ENCODE results near the gene SYNDIG1.

Gene SYNDIG1

GRCh38 chr20:24649787-24650490, 180.5 kb downstream of the SYNDIG1 start:
- H3K4me3 ChIP-seq (ENCODE audit: low read depth, low read length) = no peak overlapping the region
- peak; percentile 73 for DNase-seq (ENCODE audit: low read depth)
- TF ChIP-seq CTCF (IDR thresholded peaks at IDR 0.05; ENCODE audit: control insufficient read depth, extremely low read depth, insufficient read depth) = no peak

DNA sequence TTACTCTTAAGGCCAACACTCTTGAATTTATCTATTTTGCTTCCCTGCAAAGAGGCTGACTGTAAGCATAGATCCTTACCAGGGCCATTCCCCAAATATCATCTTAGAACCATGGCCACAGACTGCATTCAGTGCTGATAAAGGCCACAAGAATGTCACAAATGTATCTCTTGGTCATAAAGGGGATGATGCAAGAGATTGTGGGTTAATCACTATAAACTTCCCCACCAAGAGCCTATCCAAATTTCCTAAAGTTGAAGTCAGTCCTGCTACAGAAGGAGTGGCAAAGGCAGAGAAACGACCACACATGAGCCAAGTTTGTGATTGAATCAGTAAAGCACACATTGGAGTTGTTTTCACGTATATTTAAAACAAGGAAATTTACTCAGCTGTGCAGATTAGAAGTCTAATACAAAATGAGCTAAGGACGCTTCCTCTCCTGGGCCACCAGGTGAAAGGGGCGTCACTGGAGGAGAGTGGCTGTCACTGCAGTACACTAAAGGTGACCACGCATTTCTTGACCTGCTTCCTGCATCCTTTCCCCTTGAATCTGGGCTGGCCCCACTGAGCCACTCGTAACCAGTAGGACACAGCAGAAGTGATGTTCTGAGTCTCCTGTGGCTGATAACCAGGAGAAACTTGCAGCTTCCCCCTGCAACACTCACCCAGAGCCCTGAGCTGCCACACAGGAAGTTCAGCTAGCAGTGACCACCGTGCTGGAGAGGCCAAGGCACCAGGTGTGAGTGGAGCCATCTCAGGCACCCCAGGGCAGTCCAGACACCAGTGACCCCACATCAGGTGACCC, 181.9 kb downstream of the SYNDIG1 start:
- TF ChIP-seq CTCF (IDR thresholded peaks at IDR 0.05; ENCODE audit: control insufficient read depth, extremely low read depth, insufficient read depth) = no peak
- no peak overlapping the region for H3K4me3 ChIP-seq (ENCODE audit: low read depth, low read length)
- peak; percentile 31 for DNase-seq (ENCODE audit: low read depth)

DNA sequence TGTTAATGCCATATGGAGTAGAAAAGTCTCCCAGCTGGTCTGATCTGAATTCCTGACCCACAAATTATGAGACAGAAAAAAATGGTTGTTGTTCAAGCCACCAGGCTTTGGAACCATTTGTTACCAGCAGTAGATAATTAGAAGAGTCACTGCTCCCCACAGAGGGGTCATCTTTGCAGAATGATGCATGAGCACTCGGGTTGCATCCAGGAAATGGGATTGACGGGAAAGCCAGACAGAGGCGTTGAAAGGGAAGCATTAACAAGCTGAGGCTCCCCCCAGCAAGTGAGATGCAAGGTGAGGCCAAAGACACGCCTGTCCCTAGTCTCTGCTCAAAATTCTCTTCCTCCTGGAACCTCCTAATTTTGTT, 182.5 kb downstream of the SYNDIG1 start:
- TF ChIP-seq CTCF (IDR thresholded peaks at IDR 0.05; ENCODE audit: control insufficient read depth, extremely low read depth, insufficient read depth) = no peak
- H3K4me3 ChIP-seq (ENCODE audit: low read depth, low read length) = no peak overlapping the region
- DNase-seq (ENCODE audit: low read depth) = no peak

GRCh38 chr20:24653306-24653705, 183.9 kb downstream of the SYNDIG1 start:
- no peak overlapping the region for H3K4me3 ChIP-seq (ENCODE audit: low read depth, low read length)
- no peak for TF ChIP-seq CTCF (IDR thresholded peaks at IDR 0.05; ENCODE audit: control insufficient read depth, extremely low read depth, insufficient read depth)
- DNase-seq (ENCODE audit: low read depth) = no peak

- no peak for TF ChIP-seq CTCF (IDR thresholded peaks at IDR 0.05; ENCODE audit: control insufficient read depth, extremely low read depth, insufficient read depth)
- H3K4me3 ChIP-seq (ENCODE audit: low read depth, low read length) = no peak overlapping the region
- DNase-seq (ENCODE audit: low read depth) = no peak
Measured at GRCh38 chr20:24654425-24654824, 185.0 kb downstream of the SYNDIG1 start.

GRCh38 chr20:24656391-24656790, 187.0 kb downstream of the SYNDIG1 start:
- H3K4me3 ChIP-seq (ENCODE audit: low read depth, low read length) = no peak overlapping the region
- TF ChIP-seq CTCF (IDR thresholded peaks at IDR 0.05; ENCODE audit: control insufficient read depth, extremely low read depth, insufficient read depth) = no peak
- no peak for DNase-seq (ENCODE audit: low read depth)
